NCI-H2107 (cell line): ENCODE data around the gene ZNF722.
"Not testable (repeated sequence)": the region's sequence is repeated elsewhere in the genome, so short reads cannot be mapped to it uniquely, and the experiment has no call there.

ENCODE experiments used
- DNase-seq: peaks from one replicate; lab custom pipeline; 2025; lab: John Stamatoyannopoulos, UW

The ZNF722 gene

DNA sequence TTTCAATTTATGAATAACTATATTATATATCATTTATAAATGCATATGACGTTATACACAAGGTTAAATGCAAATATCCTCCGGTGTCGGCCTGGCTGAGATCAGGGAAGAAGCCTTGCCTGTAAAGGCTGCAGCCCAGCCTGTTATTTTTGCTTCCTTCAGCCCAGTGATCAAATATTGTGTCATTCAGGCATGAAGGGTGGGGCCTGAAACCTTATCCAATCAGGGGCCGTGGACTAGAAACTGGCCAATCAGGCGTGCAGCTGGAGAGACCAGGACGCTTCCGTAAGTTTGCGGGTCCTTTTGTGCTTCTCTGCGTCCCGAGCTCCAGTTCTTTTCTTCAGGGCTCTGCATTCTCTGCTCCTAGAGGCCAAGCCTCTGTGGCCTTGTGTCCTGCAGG lies at the start of gene ZNF722:
ZNF722 (plus strand) TSS at position 301 of the 400 bp plus-strand sequence. CDS start 113 bp downstream, outside the sequence.
- DNase-seq: no peak

DNA sequence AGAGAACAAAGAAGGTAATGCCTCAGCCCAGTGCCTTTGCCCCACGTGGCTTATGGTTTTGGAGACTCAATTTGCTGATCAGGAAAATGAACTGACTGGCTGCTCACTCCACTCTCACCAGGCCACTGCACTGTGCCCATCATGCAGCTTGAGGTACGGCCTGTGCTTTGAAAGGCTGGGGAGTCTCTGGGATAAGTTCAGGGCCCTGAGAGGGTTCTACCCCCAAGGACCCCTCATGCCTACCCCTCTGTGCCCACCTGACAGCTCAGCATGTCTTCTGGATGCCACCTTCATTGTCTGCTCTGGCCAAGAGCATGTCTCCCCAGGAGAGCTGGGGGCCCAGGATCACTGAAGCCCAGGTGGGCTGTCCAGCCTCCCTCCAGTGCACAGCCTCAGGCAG lies 45.5 kb upstream of the ZNF722 start:
- DNase-seq: no peak

DNA sequence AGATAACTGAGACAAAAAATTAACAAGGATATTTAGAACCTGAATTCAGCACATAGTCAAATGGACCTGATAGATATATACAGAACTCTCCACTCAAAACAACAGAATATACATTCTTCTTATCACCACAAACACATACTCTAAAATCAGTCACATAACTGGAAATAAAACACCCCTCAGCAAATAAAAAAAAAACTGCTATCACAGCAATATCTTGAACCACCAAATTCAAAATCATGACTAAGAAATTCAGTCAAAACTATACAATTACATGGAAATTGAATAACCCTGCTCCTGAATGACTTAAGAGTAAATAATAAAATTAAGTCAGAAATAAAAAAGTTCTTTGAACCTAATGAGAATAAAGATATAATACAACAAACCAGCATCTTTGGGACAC lies 30.0 kb upstream of the ZNF722 start:
- DNase-seq: no peak

DNA sequence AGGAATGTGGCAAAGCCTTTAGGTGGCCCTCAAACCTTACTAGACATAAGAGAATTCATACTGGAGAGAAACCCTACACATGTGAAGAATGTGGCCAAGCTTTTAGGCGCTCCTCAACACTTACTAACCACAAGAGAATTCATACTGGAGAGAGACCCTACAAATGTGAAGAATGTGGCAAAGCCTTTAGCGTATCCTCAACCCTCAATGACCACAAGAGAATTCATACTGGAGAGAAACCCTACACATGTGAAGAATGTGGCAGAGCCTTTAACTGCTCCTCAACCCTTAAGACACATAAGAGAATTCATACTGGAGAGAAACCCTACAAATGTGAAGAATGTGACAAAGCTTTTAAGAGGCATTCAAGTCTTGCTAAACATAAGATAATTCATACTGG lies 16.8 kb downstream of the ZNF722 start:
- not testable (repeated sequence) for DNase-seq

DNA sequence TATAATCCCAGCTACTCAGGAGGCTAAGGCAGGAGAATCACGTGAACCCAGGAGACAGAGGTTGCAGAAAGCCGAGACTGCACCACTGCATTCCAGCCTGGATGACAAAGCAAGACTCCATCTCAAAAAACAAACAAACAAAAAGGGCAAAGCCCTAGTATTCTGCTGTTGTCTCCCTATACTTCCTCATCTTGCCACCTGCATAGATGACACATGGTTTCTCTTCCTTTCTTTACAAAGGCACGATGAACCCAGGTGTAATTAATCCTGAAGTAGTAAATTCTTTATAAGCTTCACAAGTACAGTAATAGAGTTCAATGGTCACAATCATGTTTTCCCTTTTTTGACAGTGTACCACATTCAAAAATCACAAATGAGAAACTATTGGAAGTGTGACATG lies 36.7 kb downstream of the ZNF722 start:
- DNase-seq: no peak

DNA sequence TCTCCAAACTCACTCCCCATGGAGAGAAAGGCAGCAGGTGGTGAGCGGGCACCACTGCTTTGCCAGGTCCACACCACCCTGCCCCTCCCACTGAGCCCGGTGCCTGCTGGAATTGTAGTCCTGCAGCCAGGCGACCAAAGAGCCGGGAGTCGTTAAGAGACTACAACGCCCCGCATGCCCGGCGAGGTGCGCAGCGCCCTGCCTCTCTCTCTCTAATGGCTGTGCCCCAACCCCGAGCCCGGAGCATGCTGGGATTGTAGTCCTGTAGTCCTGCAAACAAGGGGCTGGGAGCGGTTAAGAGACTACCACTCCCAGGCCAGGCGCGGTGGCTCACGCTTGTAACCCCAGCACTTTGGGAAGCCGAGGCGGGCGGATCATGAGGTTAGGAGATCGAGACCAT lies 38.4 kb downstream of the ZNF722 start:
- DNase-seq: no peak

DNA sequence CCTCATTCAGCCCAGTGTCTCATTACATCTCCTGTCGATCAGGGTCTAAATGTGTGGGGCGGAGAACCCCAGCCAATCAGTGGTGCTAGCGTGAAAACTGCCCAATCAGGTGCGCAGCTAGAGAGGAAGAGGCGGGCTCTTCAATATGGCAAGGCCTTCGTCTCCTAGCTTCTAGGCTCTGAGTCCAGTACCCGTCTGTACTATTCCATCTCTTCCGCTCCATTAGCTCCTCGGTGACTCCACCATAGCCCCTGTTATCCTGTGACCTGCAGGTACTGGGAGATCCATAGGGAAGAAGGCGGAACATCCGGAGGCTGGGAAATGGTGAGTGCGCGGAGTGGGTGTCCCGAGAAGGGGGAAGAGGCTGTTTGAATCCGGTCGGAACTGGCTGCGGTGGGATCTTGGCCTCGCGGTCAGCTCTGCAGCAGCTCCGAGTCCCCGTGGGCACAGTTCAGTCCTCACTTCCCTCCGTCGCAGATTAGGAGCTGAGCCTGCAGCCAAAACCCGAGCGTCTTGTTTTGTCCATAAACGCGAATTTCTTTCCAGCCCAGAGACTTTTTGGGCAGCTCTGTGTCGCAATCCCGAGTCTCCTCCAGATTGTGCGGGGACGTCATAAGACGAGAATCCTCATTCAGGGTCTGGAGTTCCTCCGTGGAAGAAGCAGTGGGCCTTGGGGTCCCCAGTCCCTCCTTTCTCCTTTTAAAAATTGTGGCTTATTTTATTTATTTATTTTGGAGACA lies 46.8 kb downstream of the ZNF722 start, which contains the start of gene ZNF727:
ZNF727 (plus strand) TSS at position 134 of the 740 bp plus-strand sequence; CDS start at position 322, 188 bp downstream.
- no peak for DNase-seq

DNA sequence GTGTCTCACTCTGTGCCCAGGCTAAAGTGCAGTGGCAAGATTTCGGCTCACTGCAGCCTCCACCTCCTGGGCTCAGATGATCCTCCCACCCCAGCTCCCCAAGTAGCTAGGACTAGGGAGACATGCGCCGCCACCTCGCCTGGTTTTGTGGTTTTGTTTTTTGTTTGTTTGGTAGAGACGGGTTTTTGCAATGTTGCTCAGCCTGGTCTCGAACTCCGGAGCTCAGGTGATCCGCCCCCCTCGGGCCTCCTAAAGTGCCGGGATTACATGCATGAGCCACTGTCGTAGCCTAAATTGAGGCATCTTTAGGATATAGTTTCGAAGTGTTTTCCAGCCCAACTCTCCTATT lies 47.4 kb downstream of the ZNF722 start:
- DNase-seq: no peak
